Glutamatergic neuron (in vitro differentiated cells): ENCODE measurements around the gene DDX10. TPM values are rescaled to one million over a fixed set of nuclear protein-coding genes. Genes with fewer than 3 reads are reported as not detected.
"Not testable (repeated sequence)": the region's sequence is repeated elsewhere in the genome, so short reads cannot be mapped to it uniquely, and the experiment has no call there.

Experiments used
- DNase-seq: peaks from one replicate; pipeline ENCODE4 v3.0.0; 2022
- H3K27ac Mint-ChIP-seq: one replicate; pipeline ENCODE4 v1.8.0; 2020; ENCODE audit warnings: mild to moderate bottlenecking, mixed read lengths, inconsistent platforms; ENCODE audit not compliant: unreplicated experiment
- H3K27me3 Mint-ChIP-seq: one replicate; pipeline ENCODE4 v1.8.0; 2020; ENCODE audit warnings: mild to moderate bottlenecking, moderate library complexity, mixed read lengths, inconsistent platforms; ENCODE audit not compliant: unreplicated experiment
- H3K36me3 Mint-ChIP-seq: one replicate; pipeline ENCODE4 v1.8.0; 2020; ENCODE audit warnings: mild to moderate bottlenecking, mixed read lengths, inconsistent platforms; ENCODE audit not compliant: unreplicated experiment
- H3K4me1 Mint-ChIP-seq: one replicate; pipeline ENCODE4 v1.8.0; 2020; ENCODE audit warnings: mild to moderate bottlenecking, low read depth, mixed read lengths, inconsistent platforms; ENCODE audit not compliant: unreplicated experiment
- H3K4me3 Mint-ChIP-seq: one replicate; pipeline ENCODE4 v1.8.0; 2020; ENCODE audit warnings: mild to moderate bottlenecking, mixed read lengths, inconsistent platforms; ENCODE audit not compliant: unreplicated experiment
- H3K9me3 Mint-ChIP-seq: one replicate; pipeline ENCODE4 v1.8.0; 2020; ENCODE audit warnings: mild to moderate bottlenecking, moderate library complexity, mixed read lengths, inconsistent platforms; ENCODE audit not compliant: unreplicated experiment
- CTCF ChIP-seq: fragments of 200-600 bp; sonication (generic); IDR thresholded peaks from one replicate; pipeline ENCODE4 v1.5.0; 2021; ENCODE audit not compliant: partially characterized antibody, unreplicated experiment
- total RNA-seq: library from RNA; stranded (reverse); fragmentation: NEBNext Ultra II Directional; extraction: Animal tissue kit (Norgen Biotek cat#: 25700); gene quantifications from one replicate; pipeline ENCODE4 v1.2.1, GENCODE V29; 2021; ENCODE audit not compliant: unreplicated experiment

DDX10 gene
- total RNA-seq, 1 donor from 2014 or later: 18.8 TPM

- Mint-ChIP-seq H3K27ac (no peak overlapping the region), H3K27me3 (no peaks in the 10 kb centered on the region)
- no peak for TF ChIP-seq CTCF
These were observed 35.6 kb upstream of the DDX10 start for GRCh38 chr11:108629274-108629673.

DNA sequence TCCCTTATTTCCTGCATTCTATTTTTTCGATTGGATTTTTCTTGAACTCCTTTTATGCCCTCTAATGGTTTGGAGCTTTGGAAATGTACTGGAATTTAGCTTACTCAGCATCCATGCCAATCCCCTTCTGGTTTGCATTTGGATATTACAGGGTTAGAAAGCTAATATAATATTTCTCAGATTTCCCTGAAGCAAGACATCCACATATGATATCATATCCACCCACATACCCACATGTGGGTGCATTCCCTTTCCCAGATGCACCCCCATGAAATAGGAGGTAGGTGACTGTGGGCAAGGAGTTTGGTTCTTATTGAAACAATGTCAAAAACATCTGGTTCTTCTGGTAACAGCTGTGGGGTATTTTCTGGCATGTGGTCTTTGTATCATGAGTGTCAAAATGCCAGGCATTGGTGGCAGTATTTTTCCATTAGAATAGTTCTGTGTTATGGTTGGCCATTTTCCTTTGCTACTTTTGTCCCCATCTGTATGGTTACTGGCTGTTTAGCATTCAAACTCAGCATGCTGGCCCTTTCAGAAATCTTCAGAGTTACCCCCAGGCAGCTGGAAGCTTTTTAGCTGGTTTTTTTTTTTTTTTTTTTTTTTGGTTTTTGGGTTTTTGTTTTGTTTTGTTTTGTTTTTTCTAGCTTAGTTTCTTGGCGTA, 32.7 kb upstream of the DDX10 start:
- H3K4me1 Mint-ChIP-seq: no peaks in the 10 kb centered on the region
- no peak overlapping the region for H3K27ac Mint-ChIP-seq
- H3K36me3 Mint-ChIP-seq: peaks cover 7% of the 10 kb centered on the region
- H3K9me3 Mint-ChIP-seq: no peaks in the 10 kb centered on the region
- H3K4me3 Mint-ChIP-seq: no peak overlapping the region
- DNase-seq: no peak
- no peaks in the 10 kb centered on the region for H3K27me3 Mint-ChIP-seq
- TF ChIP-seq CTCF: no peak

More at GRCh38 chr11:108629274-108629673, 35.6 kb upstream of the DDX10 start:
- DNase-seq: no peak
- Mint-ChIP-seq H3K4me1 (no peaks in the 10 kb centered on the region), H3K36me3 (peaks cover 7% of the 10 kb centered on the region), H3K9me3 (no peaks in the 10 kb centered on the region), H3K4me3 (no peak overlapping the region)

DNA sequence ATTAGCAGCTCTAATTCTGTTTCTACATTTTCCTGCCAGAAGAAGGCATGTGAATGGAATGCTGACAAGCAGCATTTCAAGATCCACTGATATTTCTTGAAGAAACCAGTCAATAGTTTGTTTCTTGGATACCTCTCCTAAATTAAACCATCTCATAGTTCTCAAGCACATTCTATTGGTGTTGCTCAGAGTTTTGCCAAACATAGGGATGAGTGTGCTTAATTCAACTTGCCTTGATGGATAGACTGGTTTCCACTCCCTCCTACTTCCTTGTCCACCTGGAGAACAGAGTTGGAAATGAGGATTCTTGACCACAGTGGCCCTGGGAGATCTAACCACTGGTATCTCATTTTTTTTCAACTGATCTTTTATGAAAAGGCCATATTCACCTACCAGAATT, 29.8 kb upstream of the DDX10 start:
- no peaks in the 10 kb centered on the region for H3K4me1 Mint-ChIP-seq
- H3K4me3 Mint-ChIP-seq: no peak overlapping the region
- DNase-seq: no peak
- no peak for TF ChIP-seq CTCF
- H3K9me3 Mint-ChIP-seq: no peaks in the 10 kb centered on the region
- no peak overlapping the region for H3K27ac Mint-ChIP-seq
- H3K36me3 Mint-ChIP-seq: no peaks in the 10 kb centered on the region
- no peaks in the 10 kb centered on the region for H3K27me3 Mint-ChIP-seq

- no peaks in the 10 kb centered on the region for H3K4me1 Mint-ChIP-seq
- H3K36me3 Mint-ChIP-seq: no peaks in the 10 kb centered on the region
- no peak for TF ChIP-seq CTCF
- no peak for DNase-seq
- H3K27me3 Mint-ChIP-seq: no peaks in the 10 kb centered on the region
- no peak overlapping the region for H3K27ac Mint-ChIP-seq
- no peak overlapping the region for H3K4me3 Mint-ChIP-seq
- no peaks in the 10 kb centered on the region for H3K9me3 Mint-ChIP-seq
These were observed 28.6 kb upstream of the DDX10 start for GRCh38 chr11:108636222-108636621.

- no peak for TF ChIP-seq CTCF
- Mint-ChIP-seq H3K4me3 (no peak overlapping the region), H3K27ac (no peak overlapping the region), H3K4me1 (no peaks in the 10 kb centered on the region), H3K27me3 (no peaks in the 10 kb centered on the region), H3K9me3 (no peaks in the 10 kb centered on the region), H3K36me3 (no peaks in the 10 kb centered on the region)
- no peak for DNase-seq
These were observed 25.7 kb upstream of the DDX10 start for GRCh38 chr11:108639146-108639545.

- H3K27ac Mint-ChIP-seq, H3K4me1 Mint-ChIP-seq, H3K27me3 Mint-ChIP-seq, DNase-seq, H3K36me3 Mint-ChIP-seq, H3K4me3 Mint-ChIP-seq, H3K9me3 Mint-ChIP-seq: not testable (repeated sequence)
These were observed 23.1 kb upstream of the DDX10 start for GRCh38 chr11:108641752-108642151.
